ENCODE data around the gene CIT. TPM values are rescaled to one million over a fixed set of nuclear protein-coding genes. Genes with fewer than 3 reads are reported as not detected.

Gene CIT
- polyA plus RNA-seq, 3 donors, result 0.03 TPM; not detected in 2

DNA sequence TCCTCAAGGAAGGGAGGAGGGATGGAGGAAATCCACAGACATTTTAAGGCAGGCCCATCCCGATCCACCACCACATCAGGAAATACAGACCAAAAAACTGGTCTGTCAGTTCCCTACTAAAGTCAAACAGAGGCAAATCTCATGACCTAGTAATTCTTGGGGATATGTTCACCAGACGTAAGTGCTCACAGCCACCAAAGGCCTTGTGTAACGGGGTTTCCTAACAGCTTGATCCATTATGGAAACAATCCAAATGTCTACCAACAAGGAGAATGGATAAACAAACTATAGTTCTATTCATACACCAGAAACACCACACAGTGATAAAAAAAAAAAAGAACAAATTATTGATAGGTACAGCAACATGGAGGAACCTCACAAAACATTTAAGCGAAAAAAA lies 136.3 kb downstream of the CIT start:
- H4K20me1 ChIP-seq (ENCODE audit: insufficient read depth, low read length), result no peaks in the 10 kb centered on the region
- intact Hi-C loops (cut with micrococcal nuclease), result no loop called here

DNA sequence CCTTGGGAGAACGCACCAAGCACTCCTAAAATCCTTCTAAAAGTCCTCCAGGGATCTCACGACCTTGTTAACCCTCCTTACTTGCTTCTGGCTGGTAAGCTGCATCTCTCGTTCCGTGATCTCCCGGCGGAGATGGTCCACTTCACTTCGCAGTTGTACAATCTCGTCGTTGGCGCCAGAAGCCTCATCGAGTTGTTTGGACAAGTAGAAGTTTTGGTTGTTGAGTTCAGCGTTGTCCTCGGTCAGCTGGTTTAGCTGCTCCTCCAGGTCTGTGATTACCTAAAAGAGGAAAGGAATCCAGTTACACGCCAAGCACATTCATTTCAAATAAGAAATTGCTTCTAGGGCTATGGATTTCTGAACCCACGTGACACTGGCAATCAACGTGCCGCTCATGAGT lies 142.0 kb downstream of the CIT start:
- no peaks in the 10 kb centered on the region for H4K20me1 ChIP-seq (ENCODE audit: insufficient read depth, low read length)
- H3K9ac ChIP-seq (ENCODE audit: insufficient read depth, low read length, poor library complexity, severe bottlenecking), result no peak overlapping the region
- 100% methylated on average over 7 of the region's 17 CpGs for WGBS (ENCODE audit: insufficient coverage)
- no peaks in the 10 kb centered on the region for H3K9me3 ChIP-seq (replicated peaks in 1 of 2; ENCODE audit: control insufficient read depth in 1 of 2, insufficient read depth in 1 of 2, low read length in 2 of 2)
- no peaks in the 10 kb centered on the region for H3K4me1 ChIP-seq (ENCODE audit: control insufficient read depth in 1 of 2, insufficient read depth in 2 of 2, low read length in 2 of 2)
- no peak for DNase-seq
- H3K4me2 ChIP-seq (replicated peaks; ENCODE audit: extremely low read depth, low read length, poor library complexity, severe bottlenecking), result no peak overlapping the region
- Mint-ChIP-seq H3K27me3 (ENCODE audit: low read depth in 3 of 3) (no peaks in the 10 kb centered on the region), H3K36me3 (peaks cover 40 to 65% of the 10 kb centered on the region in 2 donors), H3K4me1 (peaks cover 4% of the 10 kb centered on the region), H3K9me3 (peaks cover 0 to 2% (median 0%) of the 10 kb centered on the region in 7 donors), H3K27ac (no peak overlapping the region), H3K4me3 (no peak overlapping the region)
- H3K27ac ChIP-seq (ENCODE audit: low read depth in 1 of 2, low read length in 2 of 2), result no peak overlapping the region
- no peaks in the 10 kb centered on the region for H3K27me3 ChIP-seq (ENCODE audit: control insufficient read depth in 2 of 2, insufficient read depth in 2 of 2, low read length in 2 of 2)
- H3K4me3 ChIP-seq (replicated peaks in 1 of 3; ENCODE audit: low read depth in 2 of 3, low read length in 3 of 3), result no peak overlapping the region
- H2AFZ ChIP-seq (ENCODE audit: insufficient read depth, low read depth, low read length, poor library complexity, severe bottlenecking), result no peak overlapping the region
- no peaks in the 10 kb centered on the region for H3K79me2 ChIP-seq (ENCODE audit: insufficient read depth, low read length)
- H3K36me3 ChIP-seq (replicated peaks in 1 of 2; ENCODE audit: control insufficient read depth in 1 of 2, insufficient read depth in 2 of 2, low read length in 2 of 2), result peaks cover 34 to 43% of the 10 kb centered on the region in 2 donors
- intact Hi-C loops (cut with micrococcal nuclease), result no loop called here
- TF ChIP-seq, protein P1, sequence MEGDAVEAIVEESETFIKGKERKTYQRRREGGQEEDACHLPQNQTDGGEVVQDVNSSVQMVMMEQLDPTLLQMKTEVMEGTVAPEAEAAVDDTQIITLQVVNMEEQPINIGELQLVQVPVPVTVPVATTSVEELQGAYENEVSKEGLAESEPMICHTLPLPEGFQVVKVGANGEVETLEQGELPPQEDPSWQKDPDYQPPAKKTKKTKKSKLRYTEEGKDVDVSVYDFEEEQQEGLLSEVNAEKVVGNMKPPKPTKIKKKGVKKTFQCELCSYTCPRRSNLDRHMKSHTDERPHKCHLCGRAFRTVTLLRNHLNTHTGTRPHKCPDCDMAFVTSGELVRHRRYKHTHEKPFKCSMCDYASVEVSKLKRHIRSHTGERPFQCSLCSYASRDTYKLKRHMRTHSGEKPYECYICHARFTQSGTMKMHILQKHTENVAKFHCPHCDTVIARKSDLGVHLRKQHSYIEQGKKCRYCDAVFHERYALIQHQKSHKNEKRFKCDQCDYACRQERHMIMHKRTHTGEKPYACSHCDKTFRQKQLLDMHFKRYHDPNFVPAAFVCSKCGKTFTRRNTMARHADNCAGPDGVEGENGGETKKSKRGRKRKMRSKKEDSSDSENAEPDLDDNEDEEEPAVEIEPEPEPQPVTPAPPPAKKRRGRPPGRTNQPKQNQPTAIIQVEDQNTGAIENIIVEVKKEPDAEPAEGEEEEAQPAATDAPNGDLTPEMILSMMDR (IDR thresholded peaks at IDR 0.05), result no peak

More for the DNA sequence above, 136.3 kb downstream of the CIT start:
- Mint-ChIP-seq H3K9me3 (peaks cover 3 to 13% (median 10%) of the 10 kb centered on the region in 7 donors), H3K27ac (no peak overlapping the region), H3K4me1 (no peaks in the 10 kb centered on the region), H3K4me3 (no peak overlapping the region), H3K27me3 (ENCODE audit: low read depth in 3 of 3) (no peaks in the 10 kb centered on the region), H3K36me3 (peaks cover 49 to 68% of the 10 kb centered on the region in 2 donors)
- no peak for DNase-seq
- Histone ChIP-seq H3K27me3 (ENCODE audit: control insufficient read depth in 2 of 2, insufficient read depth in 2 of 2, low read length in 2 of 2) (no peaks in the 10 kb centered on the region), H3K9ac (ENCODE audit: insufficient read depth, low read length, poor library complexity, severe bottlenecking) (no peak overlapping the region), H3K36me3 (replicated peaks in 1 of 2; ENCODE audit: control insufficient read depth in 1 of 2, insufficient read depth in 2 of 2, low read length in 2 of 2) (peaks cover 29 to 53% of the 10 kb centered on the region in 2 donors), H3K27ac (ENCODE audit: low read depth in 1 of 2, low read length in 2 of 2) (no peak overlapping the region), H3K79me2 (ENCODE audit: insufficient read depth, low read length) (no peaks in the 10 kb centered on the region), H3K9me3 (replicated peaks in 1 of 2; ENCODE audit: control insufficient read depth in 1 of 2, insufficient read depth in 1 of 2, low read length in 2 of 2) (peaks cover 2 to 11% of the 10 kb centered on the region in 2 donors), H2AFZ (ENCODE audit: insufficient read depth, low read depth, low read length, poor library complexity, severe bottlenecking) (no peak overlapping the region), H3K4me2 (replicated peaks; ENCODE audit: extremely low read depth, low read length, poor library complexity, severe bottlenecking) (no peak overlapping the region), H3K4me3 (replicated peaks in 1 of 3; ENCODE audit: low read depth in 2 of 3, low read length in 3 of 3) (no peak overlapping the region), H3K4me1 (ENCODE audit: control insufficient read depth in 1 of 2, insufficient read depth in 2 of 2, low read length in 2 of 2) (no peaks in the 10 kb centered on the region)
- TF ChIP-seq, protein P1 (IDR thresholded peaks at IDR 0.05), result no peak
- WGBS (ENCODE audit: insufficient coverage), result 100% methylated on average over 1 of the region's 4 CpGs
